GM12865 (cell line): ENCODE measurements around the gene SUV39H2.

ENCODE experiments used
- DNase-seq: peaks from one replicate; pipeline ENCODE4 v3.0.0; 2010; ENCODE audit warnings: low read depth
- H3K4me3 ChIP-seq: 2 replicates; pipeline ENCODE4 v1.5.1; 2011; ENCODE audit warnings: mild to moderate bottlenecking, low read depth, low read length, control low read depth
- TF ChIP-seq, protein P1 (sequence below): IDR thresholded peaks from 2 replicates; pipeline ENCODE4 v1.5.1; 2011; ENCODE audit warnings: low read length, control low read depth, low read depth, inconsistent platforms; ENCODE audit not compliant: insufficient read depth; ENCODE audit errors: missing control alignments

Gene SUV39H2

DNA sequence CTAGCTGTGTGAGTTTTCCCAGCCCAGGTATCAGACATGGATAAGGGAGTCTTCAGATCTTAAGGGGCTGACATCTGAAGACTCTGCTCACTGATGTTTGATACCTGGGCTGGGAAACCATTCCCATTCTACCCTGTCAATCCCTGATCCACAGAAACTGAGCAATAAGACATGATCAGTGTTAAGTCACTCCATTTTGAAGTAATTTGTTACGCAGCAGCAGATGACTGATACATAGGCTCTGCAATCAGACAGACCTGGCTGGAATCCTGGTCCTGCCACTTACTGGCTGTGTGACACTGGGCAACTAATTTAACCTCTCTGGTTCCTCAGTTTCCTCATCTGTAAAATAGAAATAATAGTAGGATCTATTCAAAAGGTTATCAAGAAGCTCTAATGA is 68.6 kb downstream of the SUV39H2 start:
- DNase-seq, result no peak
- TF ChIP-seq, protein P1, sequence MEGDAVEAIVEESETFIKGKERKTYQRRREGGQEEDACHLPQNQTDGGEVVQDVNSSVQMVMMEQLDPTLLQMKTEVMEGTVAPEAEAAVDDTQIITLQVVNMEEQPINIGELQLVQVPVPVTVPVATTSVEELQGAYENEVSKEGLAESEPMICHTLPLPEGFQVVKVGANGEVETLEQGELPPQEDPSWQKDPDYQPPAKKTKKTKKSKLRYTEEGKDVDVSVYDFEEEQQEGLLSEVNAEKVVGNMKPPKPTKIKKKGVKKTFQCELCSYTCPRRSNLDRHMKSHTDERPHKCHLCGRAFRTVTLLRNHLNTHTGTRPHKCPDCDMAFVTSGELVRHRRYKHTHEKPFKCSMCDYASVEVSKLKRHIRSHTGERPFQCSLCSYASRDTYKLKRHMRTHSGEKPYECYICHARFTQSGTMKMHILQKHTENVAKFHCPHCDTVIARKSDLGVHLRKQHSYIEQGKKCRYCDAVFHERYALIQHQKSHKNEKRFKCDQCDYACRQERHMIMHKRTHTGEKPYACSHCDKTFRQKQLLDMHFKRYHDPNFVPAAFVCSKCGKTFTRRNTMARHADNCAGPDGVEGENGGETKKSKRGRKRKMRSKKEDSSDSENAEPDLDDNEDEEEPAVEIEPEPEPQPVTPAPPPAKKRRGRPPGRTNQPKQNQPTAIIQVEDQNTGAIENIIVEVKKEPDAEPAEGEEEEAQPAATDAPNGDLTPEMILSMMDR, result no peak
- no peak overlapping the region for H3K4me3 ChIP-seq

- no peak for DNase-seq
- TF ChIP-seq, protein P1, result no peak
- no peak overlapping the region for H3K4me3 ChIP-seq
These were observed 70.6 kb downstream of the SUV39H2 start for GRCh38 chr10:14949291-14949690.

DNA sequence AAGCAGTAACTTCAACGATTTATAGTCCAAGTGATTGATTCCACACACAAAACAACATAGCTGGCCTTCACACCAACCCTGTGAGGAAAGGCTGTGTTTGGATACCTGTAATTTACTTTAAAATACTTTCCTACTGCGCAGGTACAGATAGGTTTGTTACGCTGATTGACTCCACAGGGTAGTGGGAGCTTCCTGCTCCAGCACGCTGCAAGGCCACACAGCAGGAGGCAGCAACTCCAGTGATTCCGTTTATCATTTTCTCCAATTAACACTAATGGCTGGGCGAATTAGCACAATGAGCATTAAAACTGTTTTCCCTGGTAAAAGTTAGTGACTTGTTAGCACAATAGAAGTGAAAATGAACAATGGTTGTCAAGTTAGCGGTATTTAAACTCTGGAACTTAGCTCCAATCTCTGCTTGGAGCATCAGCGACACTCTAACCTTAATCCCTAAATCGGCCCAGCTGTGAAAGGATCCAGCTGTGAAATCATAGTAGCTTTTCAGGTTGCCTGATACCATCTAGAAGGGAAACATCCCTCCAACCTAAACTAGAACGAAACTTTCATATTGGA is 74.3 kb downstream of the SUV39H2 start:
- TF ChIP-seq, protein P1, result no peak
- peak; percentile 31 for DNase-seq
- peak overlapping the region; percentile 76 for H3K4me3 ChIP-seq

DNA sequence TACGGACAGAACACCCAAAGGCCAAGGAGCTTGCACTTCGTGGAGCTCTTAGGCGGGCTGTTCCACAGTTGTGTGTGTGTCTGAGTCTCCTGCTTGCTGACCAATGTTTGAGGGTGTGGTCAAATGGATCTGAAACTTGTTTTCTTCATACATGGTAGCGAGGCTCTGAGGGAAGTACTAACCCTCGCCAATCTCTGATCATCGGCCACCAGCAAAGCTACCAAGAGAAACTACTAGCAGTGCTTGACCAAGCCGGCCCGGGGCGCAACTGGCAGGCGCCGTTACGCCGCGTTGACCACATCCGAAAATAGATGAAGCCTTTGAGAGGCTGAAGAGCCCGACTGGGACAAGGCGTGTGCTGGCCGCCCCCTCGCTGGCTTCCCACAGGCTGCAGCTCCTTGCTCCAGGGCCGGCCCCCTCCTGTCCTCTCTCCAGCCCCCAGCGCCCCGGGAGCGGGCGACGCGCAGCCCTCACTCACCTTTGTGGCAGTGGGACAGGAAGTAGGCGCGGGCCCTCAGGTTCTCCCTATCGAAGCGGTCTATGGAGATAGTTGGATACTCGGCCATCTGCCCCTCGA is 74.8 kb downstream of the SUV39H2 start:
- DNase-seq, result peak; percentile 86
- H3K4me3 ChIP-seq, result peak overlapping the region; percentile 76
- TF ChIP-seq, protein P1, result no peak
